K562 (cell line): ENCODE results near the gene NDUFAF3.

Source experiments
- ARID1B ChIP-seq: fragments of 450-650 bp; IDR thresholded peaks from 2 replicates; pipeline ENCODE4 v1.6.1; 2016; ENCODE audit warnings: antibody characterized with exemption, mild to moderate bottlenecking, inconsistent platforms
- CREBBP ChIP-seq: IDR thresholded peaks from one replicate; pipeline ENCODE4 v1.6.1; 2012; ENCODE audit warnings: low read depth, mild to moderate bottlenecking, control low read depth, inconsistent platforms, low read length
- EZH2 ChIP-seq: IDR thresholded peaks from 2 replicates; pipeline ENCODE4 v1.6.1; 2012; ENCODE audit warnings: low read depth, mild to moderate bottlenecking, inconsistent platforms, low read length, borderline replicate concordance
- MTA2 ChIP-seq: fragments of 450-650 bp; IDR thresholded peaks from 2 replicates; pipeline ENCODE4 v1.6.1; 2016; ENCODE audit warnings: low read depth
- ZNF644 ChIP-seq: fragments of 200-800 bp; sonication (Bioruptor generic); IDR thresholded peaks from 2 replicates; pipeline ENCODE4 v1.6.1; 2016; ENCODE audit warnings: low read depth, missing genetic modification characterization, missing compliant biosample characterization
- ZSCAN29 ChIP-seq: fragments of 450-650 bp; IDR thresholded peaks from 2 replicates; pipeline ENCODE4 v1.6.1; 2017
- TF ChIP-seq, protein P1 (sequence below): fragments of 250-450 bp; sonication (Bioruptor Pico); IDR thresholded peaks from 2 replicates; pipeline ENCODE4 v1.4.0; 2020; ENCODE audit warnings: mild to moderate bottlenecking, moderate library complexity
- TF ChIP-seq, protein P2 (sequence below), 3 experiments: IDR thresholded peaks in 2 of 3; conservative IDR thresholded peaks in 1 of 3; 2 replicates each; pipeline ENCODE4 v1.5.1; 2011 to 2012; ENCODE audit warnings: low read length in 3 of 3, mild to moderate bottlenecking in 3 of 3, control low read depth in 2 of 3, improper control_type of control experiment in 1 of 3, inconsistent platforms in 1 of 3, low read depth in 1 of 3, mixed read lengths in 1 of 3, moderate library complexity in 1 of 3; ENCODE audit not compliant: insufficient read depth in 2 of 3
- TF ChIP-seq, protein P3 (sequence below), 2 experiments: fragments of 450-650 bp in 1 of 2; sonication (generic) in 1 of 2; formaldehyde crosslinking in 1 of 2; IDR thresholded peaks in 1 of 2; conservative IDR thresholded peaks in 1 of 2; 2 replicates each; pipeline versions ENCODE4 v1.6.1 to v1.8.1; 2016 to 2023; ENCODE audit warnings: mild to moderate bottlenecking in 2 of 2, moderate library complexity in 2 of 2, inconsistent platforms in 1 of 2, missing genetic modification reagents in 1 of 2

DNA sequence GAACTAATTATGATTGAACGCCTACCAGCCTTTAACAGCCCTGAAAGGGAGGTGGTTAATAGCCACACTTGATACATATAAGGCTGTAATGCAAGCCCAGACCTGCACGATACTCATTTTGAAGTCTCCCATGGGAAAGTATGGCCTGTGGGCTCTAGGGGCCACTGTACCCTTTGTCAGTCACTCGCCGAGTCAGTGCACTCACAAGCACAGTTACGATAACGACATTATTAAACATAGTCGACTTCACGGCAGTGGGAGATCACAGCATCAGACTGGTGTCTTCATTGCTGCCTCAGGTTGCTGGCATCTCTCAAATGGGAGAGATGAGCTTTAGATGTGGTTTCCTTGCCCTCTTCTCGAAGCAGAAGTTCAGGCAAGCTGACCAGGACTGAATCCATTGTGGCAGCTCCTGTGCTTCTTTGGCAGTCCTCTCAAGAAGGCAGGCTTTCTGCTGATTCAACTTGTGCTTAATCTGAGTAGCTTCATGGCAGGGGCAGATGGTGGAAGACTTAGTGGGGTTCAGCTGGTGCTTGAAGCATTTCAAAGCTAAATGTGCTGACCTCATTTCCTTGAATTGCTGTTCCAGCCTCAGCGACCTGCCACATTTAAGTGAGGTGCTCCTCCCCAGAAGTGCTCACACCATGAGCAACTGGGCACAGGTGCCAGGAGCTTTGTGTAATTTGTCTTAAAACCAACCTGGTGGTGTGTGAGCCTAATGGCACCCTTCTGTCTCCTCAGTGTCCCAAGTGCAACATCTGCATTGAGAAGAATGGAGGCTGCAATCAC lies 47.7 kb upstream of the NDUFAF3 start:
- TF ChIP-seq ZSCAN29 (no peak), ZNF644 (no peak), MTA2 (no peak), EZH2 (no peak), ARID1B (no peak), CREBBP (no peak)
- TF ChIP-seq, protein P1, sequence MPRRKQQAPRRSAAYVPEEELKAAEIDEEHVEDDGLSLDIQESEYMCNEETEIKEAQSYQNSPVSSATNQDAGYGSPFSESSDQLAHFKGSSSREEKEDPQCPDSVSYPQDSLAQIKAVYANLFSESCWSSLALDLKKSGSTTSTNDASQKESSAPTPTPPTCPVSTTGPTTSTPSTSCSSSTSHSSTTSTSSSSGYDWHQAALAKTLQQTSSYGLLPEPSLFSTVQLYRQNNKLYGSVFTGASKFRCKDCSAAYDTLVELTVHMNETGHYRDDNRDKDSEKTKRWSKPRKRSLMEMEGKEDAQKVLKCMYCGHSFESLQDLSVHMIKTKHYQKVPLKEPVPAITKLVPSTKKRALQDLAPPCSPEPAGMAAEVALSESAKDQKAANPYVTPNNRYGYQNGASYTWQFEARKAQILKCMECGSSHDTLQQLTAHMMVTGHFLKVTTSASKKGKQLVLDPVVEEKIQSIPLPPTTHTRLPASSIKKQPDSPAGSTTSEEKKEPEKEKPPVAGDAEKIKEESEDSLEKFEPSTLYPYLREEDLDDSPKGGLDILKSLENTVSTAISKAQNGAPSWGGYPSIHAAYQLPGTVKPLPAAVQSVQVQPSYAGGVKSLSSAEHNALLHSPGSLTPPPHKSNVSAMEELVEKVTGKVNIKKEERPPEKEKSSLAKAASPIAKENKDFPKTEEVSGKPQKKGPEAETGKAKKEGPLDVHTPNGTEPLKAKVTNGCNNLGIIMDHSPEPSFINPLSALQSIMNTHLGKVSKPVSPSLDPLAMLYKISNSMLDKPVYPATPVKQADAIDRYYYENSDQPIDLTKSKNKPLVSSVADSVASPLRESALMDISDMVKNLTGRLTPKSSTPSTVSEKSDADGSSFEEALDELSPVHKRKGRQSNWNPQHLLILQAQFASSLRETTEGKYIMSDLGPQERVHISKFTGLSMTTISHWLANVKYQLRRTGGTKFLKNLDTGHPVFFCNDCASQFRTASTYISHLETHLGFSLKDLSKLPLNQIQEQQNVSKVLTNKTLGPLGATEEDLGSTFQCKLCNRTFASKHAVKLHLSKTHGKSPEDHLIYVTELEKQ = no peak
- TF ChIP-seq, protein P2, sequence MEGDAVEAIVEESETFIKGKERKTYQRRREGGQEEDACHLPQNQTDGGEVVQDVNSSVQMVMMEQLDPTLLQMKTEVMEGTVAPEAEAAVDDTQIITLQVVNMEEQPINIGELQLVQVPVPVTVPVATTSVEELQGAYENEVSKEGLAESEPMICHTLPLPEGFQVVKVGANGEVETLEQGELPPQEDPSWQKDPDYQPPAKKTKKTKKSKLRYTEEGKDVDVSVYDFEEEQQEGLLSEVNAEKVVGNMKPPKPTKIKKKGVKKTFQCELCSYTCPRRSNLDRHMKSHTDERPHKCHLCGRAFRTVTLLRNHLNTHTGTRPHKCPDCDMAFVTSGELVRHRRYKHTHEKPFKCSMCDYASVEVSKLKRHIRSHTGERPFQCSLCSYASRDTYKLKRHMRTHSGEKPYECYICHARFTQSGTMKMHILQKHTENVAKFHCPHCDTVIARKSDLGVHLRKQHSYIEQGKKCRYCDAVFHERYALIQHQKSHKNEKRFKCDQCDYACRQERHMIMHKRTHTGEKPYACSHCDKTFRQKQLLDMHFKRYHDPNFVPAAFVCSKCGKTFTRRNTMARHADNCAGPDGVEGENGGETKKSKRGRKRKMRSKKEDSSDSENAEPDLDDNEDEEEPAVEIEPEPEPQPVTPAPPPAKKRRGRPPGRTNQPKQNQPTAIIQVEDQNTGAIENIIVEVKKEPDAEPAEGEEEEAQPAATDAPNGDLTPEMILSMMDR (IDR thresholded peaks at IDR 0.05 in 2 of 3, conservative IDR thresholded peaks at IDR 0.05 in 1 of 3; ENCODE audit: insufficient read depth in 2 of 3, low read depth in 1 of 3, low read length in 3 of 3) = no peak
- TF ChIP-seq, protein P3, sequence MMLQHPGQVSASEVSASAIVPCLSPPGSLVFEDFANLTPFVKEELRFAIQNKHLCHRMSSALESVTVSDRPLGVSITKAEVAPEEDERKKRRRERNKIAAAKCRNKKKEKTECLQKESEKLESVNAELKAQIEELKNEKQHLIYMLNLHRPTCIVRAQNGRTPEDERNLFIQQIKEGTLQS (IDR thresholded peaks at IDR 0.05) = no peak
- TF ChIP-seq, protein P3 (CRISPR knock-in tag; conservative IDR thresholded peaks at IDR 0.05) = no peak
